IPS-NIHi7 (cell line): ENCODE data around the gene WFS1.

Experiments used
- DNase-seq: peaks from one replicate; pipeline ENCODE4 v3.0.0; 2012; ENCODE audit warnings: mixed read lengths; ENCODE audit errors: extremely low spot score

The WFS1 gene

GRCh38 chr4:6339818-6340445 lies 70.3 kb downstream of the WFS1 start:
- no peak for DNase-seq

- no peak for DNase-seq
Observed at GRCh38 chr4:6340446-6341015, 70.9 kb downstream of the WFS1 start.

- no peak for DNase-seq
Observed at GRCh38 chr4:6341696-6342095, 72.0 kb downstream of the WFS1 start.

GRCh38 chr4:6342530-6343293 lies 73.1 kb downstream of the WFS1 start:
- no peak for DNase-seq

- DNase-seq, result peak; percentile 61
Observed at GRCh38 chr4:6343939-6344408, 74.3 kb downstream of the WFS1 start.

GRCh38 chr4:6345096-6345830 lies 75.6 kb downstream of the WFS1 start:
- DNase-seq, result no peak

- DNase-seq, result no peak
Observed at GRCh38 chr4:6345866-6346265, 76.2 kb downstream of the WFS1 start.

- DNase-seq, result no peak
Observed at GRCh38 chr4:6346373-6347110, 76.9 kb downstream of the WFS1 start.

GRCh38 chr4:6347511-6348045 lies 77.9 kb downstream of the WFS1 start:
- no peak for DNase-seq

GRCh38 chr4:6348408-6348807 lies 78.8 kb downstream of the WFS1 start:
- DNase-seq, result no peak

GRCh38 chr4:6349896-6350603 lies 80.4 kb downstream of the WFS1 start:
- DNase-seq, result no peak

GRCh38 chr4:6350646-6351045 lies 81.0 kb downstream of the WFS1 start:
- no peak for DNase-seq

GRCh38 chr4:6351246-6352000 lies 81.8 kb downstream of the WFS1 start:
- DNase-seq, result no peak

GRCh38 chr4:6352031-6352692 lies 82.5 kb downstream of the WFS1 start:
- DNase-seq, result no peak
